HEK293T (cell line): ENCODE data around the gene PGAP3.
"Not testable (repeated sequence)": the region's sequence is repeated elsewhere in the genome, so short reads cannot be mapped to it uniquely, and the experiment has no call there.

ENCODE experiments used
- CTCF ChIA-PET: fragments of 350-600 bp; formaldehyde crosslinking; extraction: SDS; loops from one replicate; lab custom pipeline; 2021; ENCODE audit warnings: antibody characterized with exemption, inconsistent platforms; lab: Yijun Ruan, JAX
- POLR2A ChIA-PET: fragments of 350-600 bp; formaldehyde crosslinking; extraction: SDS; loops from one replicate; lab custom pipeline; 2020; ENCODE audit warnings: antibody characterized with exemption, inconsistent platforms; lab: Yijun Ruan, JAX
- DNase-seq: peaks from one replicate; pipeline ENCODE4 v3.0.0; 2012; ENCODE audit warnings: mixed read lengths; ENCODE audit errors: extremely low spot score
- ARNT ChIP-seq: fragments of 450-650 bp; IDR thresholded peaks from 2 replicates; pipeline ENCODE4 v1.6.1; 2017; ENCODE audit warnings: mild to moderate bottlenecking
- BHLHE40 ChIP-seq: fragments of 450-650 bp; IDR thresholded peaks from 2 replicates; pipeline ENCODE4 v1.6.1; 2016; ENCODE audit warnings: mild to moderate bottlenecking, moderate library complexity, borderline replicate concordance
- CTBP1 ChIP-seq: fragments of 450-650 bp; IDR thresholded peaks from 2 replicates; pipeline ENCODE4 v1.6.1; 2016; ENCODE audit warnings: borderline replicate concordance
- ELF4 ChIP-seq: fragments of 450-650 bp; IDR thresholded peaks from 2 replicates; pipeline ENCODE4 v1.6.1; 2017; ENCODE audit warnings: antibody characterized with exemption
- FOXA1 ChIP-seq: fragments of 450-650 bp; IDR thresholded peaks from 2 replicates; pipeline ENCODE4 v1.6.1; 2016; ENCODE audit warnings: mild to moderate bottlenecking
- FOXK2 ChIP-seq: fragments of 450-650 bp; IDR thresholded peaks from 2 replicates; pipeline ENCODE4 v1.6.1; 2016; ENCODE audit warnings: mild to moderate bottlenecking
- FOXM1 ChIP-seq: fragments of 450-650 bp; IDR thresholded peaks from 2 replicates; pipeline ENCODE4 v1.6.1; 2017; ENCODE audit warnings: mild to moderate bottlenecking, borderline replicate concordance
- HDGF ChIP-seq: fragments of 450-650 bp; IDR thresholded peaks from 2 replicates; pipeline ENCODE4 v1.6.1; 2017; ENCODE audit warnings: antibody characterized with exemption, borderline replicate concordance
- L3MBTL2 ChIP-seq: fragments of 450-650 bp; conservative IDR thresholded peaks from 2 replicates; pipeline ENCODE4 v1.6.1; 2016; ENCODE audit warnings: mild to moderate bottlenecking
- LEF1 ChIP-seq: fragments of 450-650 bp; IDR thresholded peaks from 2 replicates; pipeline ENCODE4 v1.6.1; 2017; ENCODE audit warnings: mild to moderate bottlenecking, borderline replicate concordance
- NFRKB ChIP-seq: fragments of 450-650 bp; IDR thresholded peaks from 2 replicates; pipeline ENCODE4 v1.6.1; 2016; ENCODE audit warnings: mild to moderate bottlenecking, moderate library complexity
- SP1 ChIP-seq: fragments of 450-650 bp; IDR thresholded peaks from 2 replicates; pipeline ENCODE4 v1.6.1; 2017
- SUZ12 ChIP-seq: fragments of 450-650 bp; IDR thresholded peaks from 2 replicates; pipeline ENCODE4 v1.6.1; 2016; ENCODE audit warnings: mild to moderate bottlenecking
- TARDBP ChIP-seq: fragments of 450-650 bp; IDR thresholded peaks from 2 replicates; pipeline ENCODE4 v1.6.1; 2016
- ZNF384 ChIP-seq: fragments of 450-650 bp; IDR thresholded peaks from 2 replicates; pipeline ENCODE4 v1.6.1; 2016
- TF ChIP-seq, protein P1 (sequence below): fragments of 450-650 bp; IDR thresholded peaks from 2 replicates; pipeline ENCODE4 v1.6.1; 2016

The PGAP3 gene

DNA sequence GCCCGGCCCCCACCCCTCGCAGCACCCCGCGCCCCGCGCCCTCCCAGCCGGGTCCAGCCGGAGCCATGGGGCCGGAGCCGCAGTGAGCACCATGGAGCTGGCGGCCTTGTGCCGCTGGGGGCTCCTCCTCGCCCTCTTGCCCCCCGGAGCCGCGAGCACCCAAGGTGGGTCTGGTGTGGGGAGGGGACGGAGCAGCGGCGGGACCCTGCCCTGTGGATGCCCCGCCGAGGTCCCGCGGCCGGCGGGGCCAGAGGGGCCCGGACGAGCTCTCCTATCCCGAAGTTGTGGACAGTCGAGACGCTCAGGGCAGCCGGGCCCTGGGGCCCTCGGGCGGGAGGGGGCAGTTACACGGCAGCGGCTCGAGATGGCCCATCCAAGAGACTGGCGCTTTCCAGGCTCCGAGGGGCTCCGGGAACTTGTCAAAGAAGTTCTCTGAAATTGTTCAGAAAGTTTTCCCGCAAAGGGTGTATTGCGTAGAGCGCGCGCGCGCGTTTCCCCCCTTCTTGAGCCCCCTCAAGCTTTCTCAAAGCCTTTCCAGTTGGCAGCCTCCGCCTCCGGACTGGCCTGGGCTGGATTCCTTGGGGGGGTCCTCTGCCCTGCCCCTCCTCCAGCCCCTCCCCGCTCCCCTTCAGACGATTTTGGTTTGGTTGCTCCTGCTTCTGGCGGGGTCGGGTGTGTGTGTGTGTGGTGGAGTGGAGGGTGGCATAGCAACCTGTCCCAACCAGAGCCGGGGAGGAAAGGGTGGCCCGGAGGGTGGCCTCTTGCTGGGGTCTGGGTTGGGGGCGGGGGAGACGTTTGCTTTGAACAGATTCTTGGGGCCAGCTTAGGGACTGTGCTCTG lies 12.5 kb upstream of the PGAP3 start:
- ChIA-PET POLR2A (interaction anchor here (0.7 to 4.5 kb wide), 24 partner anchors 9 to 547 kb away, joined by 3 to 84 read pairs (median 4); partner anchors contain the start of genes MIEN1, PGAP3, PNMT and RPL19), CTCF (interaction anchor here (0.6 to 2.0 kb wide), 6 partner anchors 14 to 79 kb away, joined by 3 to 8 read pairs (median 4); partner anchors contain the start of gene MIEN1)
- peak; percentile 40 for DNase-seq
- TF ChIP-seq FOXA1 = no peak
- TF ChIP-seq FOXK2 = no peak
- no peak for TF ChIP-seq CTBP1
- TF ChIP-seq ELF4 = no peak
- no peak for TF ChIP-seq TARDBP
- TF ChIP-seq, protein P1, sequence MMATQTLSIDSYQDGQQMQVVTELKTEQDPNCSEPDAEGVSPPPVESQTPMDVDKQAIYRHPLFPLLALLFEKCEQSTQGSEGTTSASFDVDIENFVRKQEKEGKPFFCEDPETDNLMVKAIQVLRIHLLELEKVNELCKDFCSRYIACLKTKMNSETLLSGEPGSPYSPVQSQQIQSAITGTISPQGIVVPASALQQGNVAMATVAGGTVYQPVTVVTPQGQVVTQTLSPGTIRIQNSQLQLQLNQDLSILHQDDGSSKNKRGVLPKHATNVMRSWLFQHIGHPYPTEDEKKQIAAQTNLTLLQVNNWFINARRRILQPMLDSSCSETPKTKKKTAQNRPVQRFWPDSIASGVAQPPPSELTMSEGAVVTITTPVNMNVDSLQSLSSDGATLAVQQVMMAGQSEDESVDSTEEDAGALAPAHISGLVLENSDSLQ = no peak
- TF ChIP-seq FOXM1 = no peak
- no peak for TF ChIP-seq LEF1
- TF ChIP-seq ZNF384 = no peak
- no peak for TF ChIP-seq BHLHE40
- TF ChIP-seq ARNT = no peak
- no peak for TF ChIP-seq SUZ12
- TF ChIP-seq L3MBTL2 = no peak
- TF ChIP-seq NFRKB = no peak
- no peak for TF ChIP-seq SP1
- no peak for TF ChIP-seq HDGF

DNA sequence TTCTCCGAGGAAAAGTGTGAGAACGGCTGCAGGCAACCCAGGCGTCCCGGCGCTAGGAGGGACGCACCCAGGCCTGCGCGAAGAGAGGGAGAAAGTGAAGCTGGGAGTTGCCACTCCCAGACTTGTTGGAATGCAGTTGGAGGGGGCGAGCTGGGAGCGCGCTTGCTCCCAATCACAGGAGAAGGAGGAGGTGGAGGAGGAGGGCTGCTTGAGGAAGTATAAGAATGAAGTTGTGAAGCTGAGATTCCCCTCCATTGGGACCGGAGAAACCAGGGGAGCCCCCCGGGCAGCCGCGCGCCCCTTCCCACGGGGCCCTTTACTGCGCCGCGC lies 11.9 kb upstream of the PGAP3 start, which contains the start of gene ERBB2:
Gene ERBB2, plus strand, starts transcription at position 247 of the 330 bp plus-strand sequence. CDS start 175 bp downstream, outside the sequence.
- peak; percentile 60 for DNase-seq
- ChIA-PET POLR2A (interaction anchor here (0.7 to 4.5 kb wide), 25 partner anchors 10 to 547 kb away, joined by 3 to 84 read pairs (median 5); partner anchors contain the start of genes MIEN1, PGAP3, PNMT and RPL19), CTCF (interaction anchor here (0.6 to 2.0 kb wide), 6 partner anchors 15 to 78 kb away, joined by 3 to 8 read pairs (median 4); partner anchors contain the start of gene MIEN1)
- TF ChIP-seq FOXK2 (no peak), FOXA1 (no peak), LEF1 (no peak)

DNA sequence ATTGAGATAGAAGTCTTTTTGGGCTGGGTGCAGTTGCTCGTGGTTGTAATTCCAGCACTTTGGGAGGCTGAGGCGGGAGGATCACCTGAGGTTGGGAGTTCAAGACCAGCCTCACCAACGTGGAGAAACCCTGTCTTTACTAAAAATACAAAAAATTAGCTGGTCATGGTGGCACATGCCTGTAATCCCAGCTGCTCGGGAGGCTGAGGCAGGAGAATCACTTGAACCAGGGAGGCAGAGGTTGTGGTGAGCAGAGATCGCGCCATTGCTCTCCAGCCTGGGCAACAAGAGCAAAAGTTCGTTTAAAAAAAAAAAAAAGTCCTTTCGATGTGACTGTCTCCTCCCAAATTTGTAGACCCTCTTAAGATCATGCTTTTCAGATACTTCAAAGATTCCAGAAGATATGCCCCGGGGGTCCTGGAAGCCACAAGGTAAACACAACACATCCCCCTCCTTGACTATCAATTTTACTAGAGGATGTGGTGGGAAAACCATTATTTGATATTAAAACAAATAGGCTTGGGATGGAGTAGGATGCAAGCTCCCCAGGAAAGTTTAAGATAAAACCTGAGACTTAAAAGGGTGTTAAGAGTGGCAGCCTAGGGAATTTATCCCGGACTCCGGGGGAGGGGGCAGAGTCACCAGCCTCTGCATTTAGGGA lies 11.4 kb upstream of the PGAP3 start:
- DNase-seq = not testable (repeated sequence)
- ChIA-PET CTCF (interaction anchor here (0.6 to 2.0 kb wide), 6 partner anchors 15 to 78 kb away, joined by 3 to 8 read pairs (median 4); partner anchors contain the start of gene MIEN1), POLR2A (interaction anchor here (0.7 to 4.5 kb wide), 22 partner anchors 10 to 546 kb away, joined by 3 to 84 read pairs (median 5); partner anchors contain the start of genes MIEN1, PGAP3, RPL19 and STARD3)

GRCh38 chr17:39697961-39698360 lies 10.1 kb upstream of the PGAP3 start:
- no peak for DNase-seq
- ChIA-PET CTCF (no interaction called here), POLR2A (interaction anchor here (4.5 kb wide), 1 partner anchor 8 kb away, joined by 84 read pairs; the partner anchor contains the start of gene PGAP3)
- TF ChIP-seq BHLHE40 (no peak), L3MBTL2 (no peak), SP1 (no peak), FOXK2 (no peak), NFRKB (no peak), HDGF (no peak), SUZ12 (no peak), TARDBP (no peak), CTBP1 (no peak), LEF1 (no peak), FOXA1 (no peak), ELF4 (no peak)
- TF ChIP-seq, protein P1 = no peak

- POLR2A ChIA-PET = interaction anchor here (1.9 kb wide), 1 partner anchor 9 kb away, joined by 11 read pairs; the partner anchor contains the start of gene PGAP3
- no peak for TF ChIP-seq BHLHE40
- no peak for TF ChIP-seq CTBP1
- TF ChIP-seq FOXA1 = no peak
- TF ChIP-seq SUZ12 = no peak
Observed at GRCh38 chr17:39696731-39697130, 8.9 kb upstream of the PGAP3 start.

DNA sequence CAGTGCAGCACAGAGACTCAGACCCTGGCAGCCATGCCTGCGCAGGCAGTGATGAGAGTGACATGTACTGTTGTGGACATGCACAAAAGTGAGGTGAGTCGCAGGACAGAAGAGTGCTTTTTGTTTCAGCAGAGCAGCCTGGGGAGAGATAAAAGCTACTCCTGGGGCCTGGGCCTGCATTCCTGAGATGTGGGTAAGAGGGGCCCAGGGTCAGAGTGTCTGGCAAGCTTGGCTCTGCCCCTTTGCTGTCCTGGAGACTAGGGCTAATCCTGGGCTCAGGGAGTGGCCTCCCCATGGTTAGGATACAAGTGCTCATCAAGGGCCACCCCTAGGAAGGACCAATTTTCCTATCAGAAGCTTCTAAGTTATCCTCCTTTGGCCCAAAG lies 7.2 kb upstream of the PGAP3 start:
- ChIA-PET POLR2A (interaction anchor here (1.2 kb wide), 2 partner anchors 58 to 121 kb away, joined by 3 read pairs; no protein-coding TSS in a partner anchor), CTCF (interaction anchor here (1.0 kb wide), 1 partner anchor 73 kb away, joined by 3 read pairs; no protein-coding TSS in a partner anchor)
- no peak for DNase-seq
- TF ChIP-seq FOXM1 (no peak), NFRKB (no peak), ARNT (no peak), HDGF (no peak), SP1 (no peak), FOXA1 (no peak), BHLHE40 (no peak), CTBP1 (no peak), ZNF384 (no peak), ELF4 (no peak)
- TF ChIP-seq, protein P1 = no peak

More at GRCh38 chr17:39696731-39697130, 8.9 kb upstream of the PGAP3 start:
- DNase-seq = no peak
- CTCF ChIA-PET = interaction anchor here (0.8 kb wide), 1 partner anchor 9 kb away, joined by 3 read pairs; the partner anchor contains the start of gene PGAP3
